ENCODE data around the gene SLC44A5. TPM values are rescaled to one million over a fixed set of nuclear protein-coding genes. Genes with fewer than 3 reads are reported as not detected.

SLC44A5 gene
- total RNA-seq, 2 donors from 2014 or later: 4.6 to 10.0 TPM

DNA sequence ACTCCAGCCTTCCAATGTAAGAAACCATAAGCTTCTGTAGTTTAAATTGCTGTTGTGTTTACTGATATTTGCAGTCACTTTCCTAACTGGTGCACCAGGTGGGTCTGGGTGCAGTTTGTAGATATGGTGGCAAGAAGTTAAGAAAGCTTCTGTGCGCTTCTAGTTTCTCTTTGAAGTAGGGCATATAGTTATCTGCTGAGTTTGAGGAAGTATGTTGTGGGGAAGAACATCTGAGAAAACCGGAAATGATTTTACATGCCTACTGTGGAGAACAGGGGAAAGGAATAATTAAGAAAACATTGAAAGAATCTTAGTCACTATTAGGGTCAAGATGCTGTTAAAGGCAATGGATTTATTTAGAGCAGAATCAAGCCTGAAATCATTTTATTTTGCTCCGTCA lies 14.9 kb upstream of the SLC44A5 start:
- Mint-ChIP-seq H3K9me3 (no peaks in the 10 kb centered on the region), H3K27me3 (ENCODE audit: insufficient read depth) (peaks cover 7% of the 10 kb centered on the region), H3K27ac (no peak overlapping the region), H3K4me1 (peaks cover 17% of the 10 kb centered on the region), H3K4me3 (no peak overlapping the region), H3K36me3 (ENCODE audit: low read depth) (no peaks in the 10 kb centered on the region)
- Histone ChIP-seq H3K9ac (ENCODE audit: extremely low read depth, low read length, poor library complexity, severe bottlenecking) (no peak overlapping the region), H3K4me1 (ENCODE audit: control insufficient read depth, insufficient read depth, low read length) (peaks cover 7% of the 10 kb centered on the region), H3K9me3 (ENCODE audit: control insufficient read depth, low read length) (no peaks in the 10 kb centered on the region), H3K27me3 (ENCODE audit: control insufficient read depth, insufficient read depth, low read length, poor library complexity, severe bottlenecking) (no peaks in the 10 kb centered on the region), H3K27ac (ENCODE audit: low read depth, low read length) (no peak overlapping the region), H3K36me3 (ENCODE audit: control insufficient read depth, insufficient read depth, low read length) (no peaks in the 10 kb centered on the region), H3K4me3 (ENCODE audit: low read length) (no peak overlapping the region)
- TF ChIP-seq, protein P1, sequence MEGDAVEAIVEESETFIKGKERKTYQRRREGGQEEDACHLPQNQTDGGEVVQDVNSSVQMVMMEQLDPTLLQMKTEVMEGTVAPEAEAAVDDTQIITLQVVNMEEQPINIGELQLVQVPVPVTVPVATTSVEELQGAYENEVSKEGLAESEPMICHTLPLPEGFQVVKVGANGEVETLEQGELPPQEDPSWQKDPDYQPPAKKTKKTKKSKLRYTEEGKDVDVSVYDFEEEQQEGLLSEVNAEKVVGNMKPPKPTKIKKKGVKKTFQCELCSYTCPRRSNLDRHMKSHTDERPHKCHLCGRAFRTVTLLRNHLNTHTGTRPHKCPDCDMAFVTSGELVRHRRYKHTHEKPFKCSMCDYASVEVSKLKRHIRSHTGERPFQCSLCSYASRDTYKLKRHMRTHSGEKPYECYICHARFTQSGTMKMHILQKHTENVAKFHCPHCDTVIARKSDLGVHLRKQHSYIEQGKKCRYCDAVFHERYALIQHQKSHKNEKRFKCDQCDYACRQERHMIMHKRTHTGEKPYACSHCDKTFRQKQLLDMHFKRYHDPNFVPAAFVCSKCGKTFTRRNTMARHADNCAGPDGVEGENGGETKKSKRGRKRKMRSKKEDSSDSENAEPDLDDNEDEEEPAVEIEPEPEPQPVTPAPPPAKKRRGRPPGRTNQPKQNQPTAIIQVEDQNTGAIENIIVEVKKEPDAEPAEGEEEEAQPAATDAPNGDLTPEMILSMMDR (conservative IDR thresholded peaks at IDR 0.05): no peak
- no peak for DNase-seq
- WGBS, 2 experiments (ENCODE audit: insufficient coverage in 1 of 2, insufficient read length in 1 of 2): 95 to 100% methylated on average over 2 to 3 of the region's 3 CpGs

DNA sequence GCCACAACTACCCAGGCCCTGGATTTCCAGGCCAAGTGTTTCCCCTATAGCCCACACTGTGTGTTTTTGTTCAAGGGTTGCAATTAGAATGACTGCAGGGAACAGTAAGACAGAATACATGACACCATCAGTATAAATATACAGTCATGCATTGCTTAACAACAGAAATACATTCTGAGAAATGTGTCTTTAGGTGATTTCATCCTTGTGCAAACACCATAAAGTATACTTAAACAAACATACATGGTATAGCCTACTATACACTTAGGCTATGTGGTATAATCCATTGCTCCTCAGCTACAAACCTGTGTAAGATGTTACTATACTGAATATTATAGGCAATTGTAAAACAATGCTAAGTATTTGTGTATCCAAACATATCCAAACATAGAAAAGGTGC lies 7.5 kb upstream of the SLC44A5 start:
- Mint-ChIP-seq H3K9me3 (no peaks in the 10 kb centered on the region), H3K27me3 (ENCODE audit: insufficient read depth) (peaks cover 58% of the 10 kb centered on the region), H3K4me3 (no peak overlapping the region), H3K27ac (no peak overlapping the region), H3K36me3 (ENCODE audit: low read depth) (no peaks in the 10 kb centered on the region), H3K4me1 (peaks cover 8% of the 10 kb centered on the region)
- H3K9ac ChIP-seq (ENCODE audit: extremely low read depth, low read length, poor library complexity, severe bottlenecking): no peak overlapping the region
- H3K9me3 ChIP-seq (ENCODE audit: control insufficient read depth, low read length): no peaks in the 10 kb centered on the region
- H3K36me3 ChIP-seq (ENCODE audit: control insufficient read depth, insufficient read depth, low read length): no peaks in the 10 kb centered on the region
- no peak overlapping the region for H3K4me3 ChIP-seq (ENCODE audit: low read length)
- TF ChIP-seq, protein P1 (conservative IDR thresholded peaks at IDR 0.05): no peak
- no peaks in the 10 kb centered on the region for H3K4me1 ChIP-seq (ENCODE audit: control insufficient read depth, insufficient read depth, low read length)
- H3K27me3 ChIP-seq (ENCODE audit: control insufficient read depth, insufficient read depth, low read length, poor library complexity, severe bottlenecking): peaks cover 45% of the 10 kb centered on the region
- H3K27ac ChIP-seq (ENCODE audit: low read depth, low read length): no peak overlapping the region
- no peak for DNase-seq

DNA sequence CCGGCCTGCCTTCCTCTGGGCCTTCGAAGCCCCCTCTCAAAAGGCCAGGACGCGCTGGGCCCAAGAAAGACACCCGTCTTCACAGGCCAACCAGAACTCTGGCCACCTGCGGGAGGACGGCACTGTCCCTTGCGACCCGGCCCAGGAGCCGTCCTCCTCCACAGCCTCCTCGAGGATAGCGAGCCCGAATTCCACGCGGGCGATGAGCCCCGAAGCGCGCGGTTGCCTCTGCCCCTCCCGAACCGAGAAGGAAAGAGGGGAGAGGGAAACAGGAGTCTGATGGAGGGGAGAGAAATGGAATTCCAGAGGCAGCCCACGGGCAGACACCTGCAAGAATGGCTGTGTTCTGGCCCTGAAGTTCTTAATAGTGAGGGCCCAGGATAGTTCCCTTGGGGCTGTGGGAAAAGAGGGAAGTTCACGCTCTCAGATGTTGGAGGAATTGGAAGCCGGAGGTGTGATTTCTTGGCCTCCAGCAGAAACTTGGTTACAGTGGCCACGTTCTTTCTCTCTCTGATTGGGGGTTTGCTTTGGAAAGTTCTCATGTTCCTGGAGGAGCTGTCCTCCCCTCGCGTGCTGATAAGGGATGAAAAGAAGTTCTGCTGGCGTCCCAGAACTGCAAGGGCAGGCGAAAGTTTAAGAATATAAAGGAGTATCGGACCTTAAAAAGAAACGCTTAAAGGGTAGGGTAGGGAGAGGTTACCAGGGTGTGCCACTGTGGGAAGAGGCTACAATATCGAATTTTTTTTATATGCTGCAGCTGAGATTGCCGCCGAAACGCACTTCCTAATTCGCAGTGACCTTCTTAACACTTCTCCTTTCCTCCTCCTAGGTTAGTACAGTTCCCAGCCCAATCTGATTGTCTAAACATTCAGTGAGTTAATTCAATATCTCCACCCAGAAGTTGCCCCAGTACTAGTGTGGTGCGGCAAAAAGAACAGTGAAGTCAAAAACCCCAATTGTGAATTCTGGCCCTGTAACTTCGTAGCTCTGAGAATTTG lies 5.8 kb upstream of the SLC44A5 start:
- no peaks in the 10 kb centered on the region for H3K9me3 ChIP-seq (ENCODE audit: control insufficient read depth, low read length)
- H3K4me3 Mint-ChIP-seq: peak overlapping the region; percentile 52
- peaks cover 61% of the 10 kb centered on the region for H3K27me3 ChIP-seq (ENCODE audit: control insufficient read depth, insufficient read depth, low read length, poor library complexity, severe bottlenecking)
- peaks cover 75% of the 10 kb centered on the region for H3K27me3 Mint-ChIP-seq (ENCODE audit: insufficient read depth)
- H3K4me3 ChIP-seq (ENCODE audit: low read length): peak overlapping the region; percentile 73
- 10 to 16% methylated on average over 21 to 39 of the region's 39 CpGs for WGBS, 2 experiments (ENCODE audit: insufficient coverage in 1 of 2, insufficient read length in 1 of 2)
- H3K9me3 Mint-ChIP-seq: no peaks in the 10 kb centered on the region
- H3K36me3 Mint-ChIP-seq (ENCODE audit: low read depth): no peaks in the 10 kb centered on the region
- H3K4me1 ChIP-seq (ENCODE audit: control insufficient read depth, insufficient read depth, low read length): no peaks in the 10 kb centered on the region
- no peak overlapping the region for H3K9ac ChIP-seq (ENCODE audit: extremely low read depth, low read length, poor library complexity, severe bottlenecking)
- no peak overlapping the region for H3K27ac Mint-ChIP-seq
- peak; percentile 83 for DNase-seq
- no peaks in the 10 kb centered on the region for H3K36me3 ChIP-seq (ENCODE audit: control insufficient read depth, insufficient read depth, low read length)
- peaks cover 8% of the 10 kb centered on the region for H3K4me1 Mint-ChIP-seq
- TF ChIP-seq, protein P1 (conservative IDR thresholded peaks at IDR 0.05): no peak
- H3K27ac ChIP-seq (ENCODE audit: low read depth, low read length): no peak overlapping the region
